HG03103 (cell line): ENCODE results near the gene GHR.

Source experiments
- ATAC-seq: cut with Tn5 transposase; IDR thresholded peaks from one replicate; pipeline ENCODE4 v1.9.1; 2021; ENCODE audit warnings: low read depth; ENCODE audit not compliant: unreplicated experiment

GHR gene

DNA sequence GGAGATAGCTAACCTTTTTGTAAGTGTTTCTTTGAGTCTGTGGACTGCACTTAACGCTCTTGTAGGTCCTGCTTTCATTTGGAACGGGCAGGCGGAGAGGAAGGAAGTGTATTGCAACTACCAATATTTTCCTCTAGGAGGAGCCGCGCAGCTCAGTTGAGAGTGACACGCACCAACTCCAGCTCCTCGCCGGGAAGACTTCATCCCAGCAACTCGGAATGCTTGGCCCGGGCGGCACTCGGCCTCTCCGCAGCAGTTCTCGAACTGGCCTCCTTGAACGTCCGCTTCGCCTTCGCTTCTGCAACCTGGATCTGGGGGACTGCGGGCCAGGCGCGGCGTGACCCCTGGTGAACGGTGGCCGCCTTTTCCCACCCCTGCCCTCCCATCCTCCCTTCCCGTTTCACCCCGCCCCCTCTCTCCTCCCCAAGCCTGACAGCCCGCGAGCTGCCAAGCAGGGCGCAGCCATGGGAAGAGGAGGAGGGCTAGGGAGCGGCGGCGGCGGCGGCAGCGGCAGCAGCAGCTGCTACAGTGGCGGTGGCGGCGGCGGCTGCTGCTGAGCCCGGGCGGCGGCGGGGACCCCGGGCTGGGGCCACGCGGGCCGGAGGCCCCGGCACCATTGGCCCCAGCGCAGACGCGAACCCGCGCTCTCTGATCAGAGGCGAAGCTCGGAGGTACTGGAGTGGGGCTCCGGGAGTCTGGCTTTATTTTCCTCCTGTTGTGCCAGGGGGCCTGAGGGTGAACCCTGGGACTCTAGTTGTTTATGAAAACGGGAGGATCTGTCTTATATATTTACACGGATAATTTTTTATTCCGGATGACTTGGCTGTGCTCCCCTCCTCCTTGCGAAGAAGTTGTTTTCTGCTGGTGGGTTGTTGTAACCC lies at the start of gene GHR:
GHR (plus strand) TSS at position 155 of the 881 bp plus-strand sequence. CDS start 142,436 bp downstream, outside the sequence.
- ATAC-seq: no peak

DNA sequence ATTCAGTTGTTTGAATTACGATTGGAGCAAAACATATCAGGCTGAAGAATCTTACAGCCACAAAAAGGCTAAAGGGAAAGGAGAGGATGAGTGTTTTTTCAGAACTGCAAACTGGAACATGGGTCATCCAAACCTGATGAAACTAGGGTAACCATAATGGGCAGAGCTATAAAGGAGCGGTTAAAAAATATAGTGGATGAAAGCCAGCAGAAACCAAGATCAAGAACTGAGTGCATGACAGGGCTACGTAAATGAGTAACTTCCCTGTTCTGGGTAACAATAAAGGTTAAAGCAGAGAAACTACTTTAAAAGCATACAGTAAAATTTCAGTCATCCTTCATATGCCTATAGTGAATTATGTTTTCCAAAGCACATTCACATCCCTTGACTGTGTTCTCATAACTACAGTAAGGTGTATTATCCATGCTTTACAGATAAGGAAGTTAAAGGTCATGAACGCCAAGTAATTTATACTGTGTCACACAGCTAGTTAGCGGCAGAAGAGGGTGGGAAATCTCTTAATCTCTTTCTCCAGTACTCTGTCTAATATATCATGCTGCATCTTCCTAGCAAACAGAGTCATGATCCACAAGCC lies 48.5 kb upstream of the GHR start:
- ATAC-seq: no peak

DNA sequence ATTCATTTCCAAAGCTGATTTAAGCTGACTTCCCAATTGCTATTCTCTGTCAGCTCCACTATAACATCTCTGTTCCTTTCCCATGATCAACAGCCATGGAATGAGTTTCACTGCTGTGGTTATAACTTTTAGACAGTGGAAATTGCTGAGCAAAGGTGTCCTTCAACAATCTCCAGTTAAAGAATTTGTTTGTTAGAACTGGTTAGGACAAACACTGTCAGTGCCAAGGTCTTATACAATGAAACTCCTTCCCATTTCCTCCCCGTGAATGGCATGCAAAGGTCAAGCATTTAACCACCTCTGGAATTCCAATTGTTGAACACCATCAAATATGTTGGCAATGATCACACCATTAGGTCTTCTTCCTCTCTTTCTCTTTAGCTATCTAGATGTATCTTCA lies 45.7 kb upstream of the GHR start:
- no peak for ATAC-seq

DNA sequence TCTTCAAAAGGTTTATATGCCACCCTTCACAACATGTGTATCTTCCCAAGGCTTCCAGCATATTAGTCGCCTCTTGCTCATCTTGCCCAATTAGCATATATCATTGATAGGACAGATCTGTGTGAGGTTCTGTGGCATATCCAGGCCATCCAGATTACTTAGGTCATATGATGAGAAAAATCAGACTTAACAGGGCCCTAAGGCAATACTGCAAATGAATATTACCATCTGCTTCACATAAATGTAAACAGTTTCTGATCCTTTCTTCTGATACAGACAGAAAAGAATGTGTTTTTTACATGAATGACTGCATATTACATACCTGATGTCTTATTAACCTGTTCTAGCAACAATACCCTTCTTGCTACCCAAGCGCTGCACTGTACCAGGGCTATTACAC lies 41.3 kb upstream of the GHR start:
- no peak for ATAC-seq

DNA sequence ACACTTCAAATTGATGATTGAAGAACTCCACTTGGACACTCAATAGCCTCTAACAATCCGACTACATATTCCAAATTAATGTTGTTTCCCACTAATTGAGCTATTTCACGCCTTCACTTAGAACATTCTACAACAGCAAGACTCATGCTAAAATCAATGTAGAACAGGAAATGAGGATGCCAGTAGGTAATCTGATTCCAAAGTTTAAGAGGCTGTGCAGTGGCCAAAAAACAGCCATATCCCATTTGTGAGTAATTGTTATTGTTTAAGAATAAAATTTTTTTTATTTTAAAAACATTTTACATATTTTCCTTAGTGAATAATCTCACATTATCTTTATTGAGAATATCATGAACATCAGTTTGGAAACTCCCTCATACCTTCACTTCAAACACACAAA lies 35.7 kb upstream of the GHR start:
- no peak for ATAC-seq

DNA sequence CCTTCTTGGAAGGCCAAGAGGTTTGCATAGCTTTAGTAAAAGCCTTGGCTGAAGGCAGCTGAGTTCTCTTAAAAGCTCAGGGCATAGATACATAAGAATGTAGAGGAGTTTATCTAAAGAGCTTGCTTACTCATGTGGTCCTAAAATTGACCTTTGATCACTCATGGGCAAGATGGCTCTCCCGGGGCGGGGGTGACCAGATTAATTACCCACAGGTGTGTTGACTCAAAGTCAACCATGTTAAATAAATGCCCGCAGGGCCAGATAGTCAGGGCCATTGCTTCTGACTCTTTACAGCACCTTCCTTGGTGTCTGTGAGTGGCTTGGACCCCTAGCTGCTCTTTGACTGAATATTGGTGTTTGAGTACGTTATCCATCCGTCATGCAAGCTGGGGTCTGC lies 33.1 kb upstream of the GHR start:
- ATAC-seq: no peak

DNA sequence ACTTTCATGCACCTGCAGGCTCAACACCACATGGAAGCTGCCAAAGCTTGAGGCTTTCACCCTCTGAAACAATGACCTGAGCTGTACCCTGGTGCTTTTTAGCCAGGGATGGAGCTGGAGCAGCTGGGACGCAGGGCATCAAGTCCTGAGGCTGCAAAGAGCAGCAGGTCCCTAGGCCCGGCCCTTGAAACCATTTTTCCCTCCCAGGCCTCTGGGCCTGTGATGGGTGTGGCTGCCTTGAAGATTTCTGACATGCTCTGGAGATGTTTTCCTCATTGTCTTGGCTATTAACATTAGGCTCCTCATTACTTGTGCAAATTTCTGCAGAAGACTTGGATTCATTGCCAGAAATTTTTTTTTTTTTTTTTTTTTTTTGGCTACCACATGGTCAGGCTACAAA lies 30.3 kb upstream of the GHR start:
- no peak for ATAC-seq

DNA sequence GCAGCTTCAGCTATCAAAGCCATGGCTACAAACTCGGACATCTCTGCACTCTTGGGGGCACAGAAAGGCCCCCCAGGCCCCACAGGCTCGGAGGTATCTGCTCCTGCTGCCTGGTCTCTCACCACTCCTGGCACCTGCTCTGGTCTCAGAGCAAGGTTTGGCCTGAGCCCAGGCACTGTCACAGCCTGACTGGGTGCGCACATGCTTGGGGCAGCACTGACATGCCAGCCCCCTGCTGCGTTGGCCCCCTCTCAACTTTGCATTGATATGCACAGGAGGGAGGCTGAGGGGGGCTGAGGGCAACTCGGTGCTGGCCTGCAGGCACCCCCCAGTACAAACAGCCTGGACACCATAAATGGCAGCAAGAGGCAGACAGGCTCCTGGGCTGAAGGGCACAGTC lies 27.1 kb upstream of the GHR start:
- no peak for ATAC-seq

DNA sequence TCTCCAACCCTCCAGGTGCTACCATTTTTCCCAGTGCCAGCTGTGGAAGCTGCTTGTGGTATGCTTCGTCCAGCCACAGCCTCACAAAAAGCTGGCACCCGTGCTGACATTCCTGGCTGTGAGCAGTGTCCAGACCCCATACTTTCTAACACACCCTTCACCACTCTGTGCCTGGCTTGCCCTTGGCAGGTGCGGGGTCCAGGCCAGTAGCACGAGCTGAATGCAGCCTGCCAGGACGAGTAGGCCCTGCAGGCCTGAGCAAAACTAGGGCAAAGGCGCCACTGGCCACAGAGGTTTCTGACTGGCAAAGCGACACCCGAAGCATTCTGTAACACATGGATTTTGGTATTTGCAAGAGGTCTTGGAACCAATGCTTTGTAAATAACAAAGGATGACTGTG lies 26.0 kb upstream of the GHR start:
- no peak for ATAC-seq

DNA sequence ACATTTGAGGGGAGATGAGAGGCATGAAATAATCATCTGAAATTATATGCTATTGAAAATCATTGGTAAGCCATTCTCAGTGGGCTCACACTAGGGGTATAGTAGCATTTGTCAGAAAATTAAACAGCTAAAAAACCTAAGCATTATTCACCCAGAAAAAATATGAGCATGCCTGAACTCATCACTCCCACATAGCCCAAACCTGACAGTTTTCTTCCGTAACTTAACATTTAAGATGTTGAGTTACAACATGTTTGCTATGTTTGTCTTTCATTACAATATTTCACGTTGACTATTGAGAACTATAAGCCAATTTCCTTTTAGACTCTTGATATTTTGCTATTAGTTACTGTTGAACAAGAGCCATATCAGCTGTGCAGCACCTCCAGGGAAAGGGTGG lies 23.5 kb upstream of the GHR start:
- no peak for ATAC-seq

DNA sequence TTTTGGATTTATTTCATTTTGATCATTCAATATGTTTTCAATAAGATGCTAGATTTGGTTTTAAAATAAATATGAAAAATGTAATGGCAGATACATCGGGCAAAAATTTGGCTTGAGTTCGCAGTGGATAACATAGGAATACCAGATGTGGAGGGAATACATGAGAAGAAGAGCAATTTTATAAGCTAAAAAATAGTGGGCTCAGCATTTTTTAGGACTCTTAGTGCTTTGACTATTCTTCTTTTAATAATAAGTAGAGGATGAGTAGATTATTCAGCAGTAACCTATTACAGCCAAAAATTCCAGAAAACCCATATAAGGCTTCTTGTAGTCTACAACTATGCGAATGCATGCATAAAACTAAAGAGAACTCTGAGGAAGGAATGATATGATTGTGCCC lies 22.8 kb upstream of the GHR start:
- no peak for ATAC-seq

DNA sequence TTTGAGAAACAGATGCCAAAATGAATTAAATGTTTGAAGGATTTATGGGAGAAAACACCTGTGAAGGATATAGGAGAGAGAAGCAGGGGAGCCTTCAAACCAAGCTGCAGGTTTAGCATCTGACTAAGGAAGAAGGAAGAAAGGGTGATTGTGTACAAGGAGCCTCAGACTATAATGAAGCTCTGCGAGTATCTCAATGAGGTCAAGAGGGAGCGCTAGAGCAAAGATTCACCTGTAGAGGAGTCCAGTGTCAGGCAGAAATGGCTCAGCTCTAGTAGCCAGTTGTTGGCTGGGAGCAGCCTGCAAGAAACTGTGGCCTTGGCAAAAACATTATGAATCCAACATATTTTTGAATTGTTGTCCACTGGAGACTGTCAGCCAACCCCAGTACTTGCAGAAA lies 20.0 kb upstream of the GHR start:
- no peak for ATAC-seq

DNA sequence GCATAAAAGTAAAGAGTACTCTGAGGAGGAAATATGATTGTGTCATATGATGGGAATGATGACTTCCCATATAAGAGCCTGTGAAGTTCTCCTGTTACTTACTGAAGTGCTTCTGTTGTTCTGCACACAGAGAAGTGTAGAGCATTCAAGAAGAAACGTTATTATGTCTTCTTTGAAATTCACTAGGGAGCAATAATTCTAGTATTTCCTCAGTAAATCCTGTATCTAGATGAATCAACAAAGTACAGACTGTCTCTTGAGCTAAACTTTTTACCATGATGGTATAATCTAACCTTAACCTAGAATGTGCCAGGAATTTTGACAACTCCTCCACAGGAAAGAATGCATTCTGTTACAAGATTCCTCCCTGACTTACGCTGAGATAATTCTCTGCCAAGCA lies 18.9 kb upstream of the GHR start:
- ATAC-seq: no peak

DNA sequence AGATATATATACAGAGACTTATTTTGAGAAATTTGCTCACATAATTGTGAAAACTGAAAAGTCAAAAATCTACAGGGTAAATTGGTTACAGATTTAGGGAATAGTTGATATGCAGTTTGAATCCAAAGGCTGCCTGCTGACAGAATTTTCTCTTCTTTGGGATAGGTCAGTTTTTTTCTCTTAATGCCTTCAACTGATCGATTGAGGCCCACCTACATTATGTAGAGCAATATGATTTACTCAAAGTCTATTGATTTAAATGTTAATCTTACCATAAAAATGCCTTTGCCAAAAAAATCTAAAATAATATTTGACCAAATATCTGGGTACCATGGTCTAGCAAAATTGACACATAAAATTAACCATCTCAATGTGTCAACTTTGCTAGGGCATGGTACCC lies 3.9 kb upstream of the GHR start:
- ATAC-seq: no peak

DNA sequence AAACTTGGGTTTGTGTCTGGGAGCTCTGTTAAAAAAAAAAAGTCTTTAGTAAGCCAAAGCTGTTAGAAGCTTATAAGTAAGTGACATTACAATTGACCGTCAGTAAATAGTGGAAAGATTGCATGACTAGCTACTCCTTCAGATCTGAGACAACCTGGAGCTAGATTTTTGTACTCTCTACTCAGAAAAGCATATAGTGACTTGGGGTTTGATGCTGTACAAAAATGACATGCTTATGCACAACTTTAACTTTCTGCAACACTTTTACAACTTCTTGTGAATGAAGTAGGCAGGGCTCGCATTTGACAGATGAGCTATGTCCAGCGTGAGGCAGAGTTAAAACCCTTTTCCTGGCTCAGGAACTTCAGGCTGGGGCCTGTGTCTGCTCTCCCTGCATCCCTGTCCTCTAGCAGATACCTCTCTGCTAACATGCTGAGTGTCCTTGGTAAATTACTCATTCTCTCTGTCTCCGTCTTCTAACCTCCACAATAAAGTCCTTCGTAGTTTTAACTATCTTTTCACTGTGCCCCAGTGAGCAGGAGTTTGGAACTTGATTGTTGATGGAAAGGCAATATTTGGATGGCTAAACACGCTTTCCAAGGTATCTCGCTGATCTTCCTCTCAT lies 471 bp upstream of the GHR start:
- no peak for ATAC-seq

DNA sequence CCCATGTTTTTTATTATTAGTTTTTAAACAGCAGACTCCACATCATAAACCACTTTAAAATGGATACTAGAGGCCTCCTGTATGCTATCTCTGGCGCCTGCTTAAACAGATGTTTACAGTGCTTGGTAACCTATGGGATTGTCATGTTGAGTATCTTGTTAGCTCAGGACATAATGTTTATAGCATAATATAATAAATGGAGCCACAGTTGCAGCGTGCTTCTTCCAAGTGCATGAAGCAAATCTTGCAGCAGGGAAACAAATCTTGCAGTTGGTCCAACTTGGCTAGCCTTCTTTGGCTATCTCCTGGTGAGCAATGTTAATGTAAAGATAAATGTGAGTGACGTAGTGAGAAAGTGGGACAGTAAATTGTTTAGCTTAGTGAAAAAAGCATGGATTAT lies 2.8 kb downstream of the GHR start:
- ATAC-seq: no peak

DNA sequence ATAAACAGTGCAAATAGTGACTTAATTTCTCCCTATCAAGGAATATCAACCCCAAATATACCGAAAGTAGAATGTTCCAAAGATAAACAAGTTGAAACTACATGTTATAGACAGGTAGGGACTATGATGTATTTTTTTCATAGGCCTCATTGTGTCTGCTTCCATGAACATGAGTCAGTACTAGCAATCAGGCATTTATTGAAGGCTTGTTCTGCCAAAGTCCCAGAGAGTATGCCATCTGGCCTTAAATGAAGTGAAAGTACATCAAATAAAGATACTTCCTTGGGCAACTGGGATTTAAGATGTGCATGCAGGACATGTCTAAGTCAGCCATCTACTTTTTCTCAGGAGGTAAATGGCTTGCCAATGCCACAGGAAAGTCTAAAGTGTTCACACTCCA lies 6.5 kb downstream of the GHR start:
- ATAC-seq: no peak

DNA sequence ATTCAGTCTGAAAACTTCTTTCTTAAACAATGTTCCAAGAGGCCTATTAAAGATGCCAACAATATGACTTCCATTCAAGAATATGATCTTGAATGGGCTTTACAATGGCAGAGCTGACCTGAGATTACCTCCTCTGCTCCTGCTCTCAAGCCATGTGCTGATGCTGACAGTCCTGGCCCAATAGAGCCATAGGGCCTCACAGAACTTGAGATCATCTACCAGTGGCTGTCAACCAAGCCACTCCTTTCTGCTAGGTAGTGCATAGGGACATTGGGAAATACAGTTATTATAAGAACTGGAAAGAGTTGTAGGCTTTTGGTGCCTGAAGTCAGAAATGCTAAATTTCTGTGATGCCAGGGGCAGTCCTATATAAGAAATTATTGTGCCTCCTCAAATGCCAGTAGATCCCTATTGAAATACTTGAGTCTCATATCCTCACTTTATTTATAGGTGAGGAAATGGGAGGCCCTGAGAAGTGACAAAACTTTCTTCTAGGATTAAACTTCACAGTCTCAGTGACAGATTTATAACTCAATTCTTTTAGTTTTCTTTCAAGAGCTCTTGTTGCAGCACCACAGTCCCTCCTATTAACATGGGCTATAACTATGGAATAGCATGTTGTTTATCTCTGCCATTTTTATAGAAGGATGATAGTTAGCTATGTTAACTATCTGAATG lies 10.9 kb downstream of the GHR start:
- no peak for ATAC-seq

DNA sequence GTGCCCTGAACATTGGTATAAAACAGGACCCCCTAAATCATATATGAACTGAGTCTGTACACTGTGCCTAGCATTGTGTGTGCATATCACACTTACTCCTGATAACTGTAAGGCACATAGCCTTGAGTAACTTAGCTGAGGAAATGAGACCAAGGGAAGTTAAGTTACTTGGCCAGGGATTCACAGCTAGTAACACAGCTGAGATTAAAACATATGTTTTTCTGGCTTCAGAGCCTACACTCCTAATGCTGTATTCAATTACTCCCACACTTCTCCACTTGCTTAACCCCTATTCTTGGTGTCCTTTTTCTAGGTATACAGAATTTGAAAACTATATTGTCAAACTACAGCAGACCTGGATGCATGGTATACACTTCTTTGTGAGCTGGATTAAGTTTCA lies 12.8 kb downstream of the GHR start:
- ATAC-seq: no peak

DNA sequence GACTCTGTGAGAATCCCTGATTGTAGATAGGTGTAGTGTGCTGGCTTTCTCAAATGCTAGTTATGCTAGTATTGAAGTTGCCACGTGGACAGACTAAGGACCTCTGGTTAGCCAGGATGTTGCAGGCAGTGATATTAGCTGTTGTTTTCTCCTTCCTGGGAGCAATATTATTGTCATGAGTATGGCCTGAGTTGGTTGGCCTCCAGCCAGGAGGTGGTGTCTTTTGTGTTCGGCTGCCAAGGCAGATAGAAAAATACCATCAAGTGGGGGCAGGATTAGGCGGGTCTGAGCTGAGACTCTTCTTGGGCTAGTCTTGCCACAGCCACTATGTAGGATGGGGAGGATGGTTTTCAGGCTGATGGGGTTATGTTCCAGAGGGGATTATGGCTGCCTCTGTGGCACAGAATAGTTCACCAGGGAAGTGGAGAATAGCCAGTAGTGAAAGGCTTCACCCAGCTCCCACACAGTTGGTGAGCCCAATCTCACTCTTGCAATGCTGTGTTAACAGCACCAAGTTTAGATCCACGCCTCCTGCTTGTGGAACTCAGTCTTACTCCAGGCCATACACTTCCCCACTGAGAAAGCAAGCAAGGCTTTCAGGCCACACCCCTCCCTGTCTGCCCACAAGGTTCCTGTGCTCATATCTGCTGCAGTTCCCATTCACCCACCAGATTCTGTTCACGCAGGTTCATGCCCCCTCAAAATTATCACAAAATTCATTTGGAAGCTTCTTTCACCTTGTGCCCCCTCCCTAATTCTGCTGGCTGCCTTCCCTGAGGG lies 31.2 kb downstream of the GHR start:
- ATAC-seq: no peak

DNA sequence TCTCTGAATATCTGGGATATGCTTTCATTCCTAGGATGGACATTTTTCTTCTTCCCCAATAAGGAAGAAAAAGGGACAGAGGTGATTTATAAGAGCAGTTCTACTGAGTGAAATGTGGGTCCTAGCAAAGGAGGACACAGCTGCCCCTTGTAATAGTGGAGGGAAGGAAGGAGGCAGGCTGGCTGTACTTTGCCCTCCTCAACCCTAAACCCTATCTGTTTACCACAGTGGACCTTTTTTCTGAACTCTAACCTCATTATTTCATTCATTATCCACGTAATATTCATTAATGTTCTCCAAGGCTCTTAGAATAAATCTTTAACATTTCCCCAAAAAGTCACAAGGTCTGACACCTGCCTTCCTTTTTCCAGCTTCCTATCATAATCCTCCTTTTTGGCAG lies 37.8 kb downstream of the GHR start:
- ATAC-seq: no peak
